NCI-H1092 (cell line): ENCODE measurements around the gene TIAM1.

Experiments used
- DNase-seq: peaks from one replicate; lab custom pipeline; 2025; lab: John Stamatoyannopoulos, UW

Gene TIAM1

GRCh38 chr21:31352836-31353235 lies 8.8 kb upstream of the TIAM1 start:
- no peak for DNase-seq

- DNase-seq: no peak
These were observed 7.9 kb upstream of the TIAM1 start for GRCh38 chr21:31351960-31352359.

DNA sequence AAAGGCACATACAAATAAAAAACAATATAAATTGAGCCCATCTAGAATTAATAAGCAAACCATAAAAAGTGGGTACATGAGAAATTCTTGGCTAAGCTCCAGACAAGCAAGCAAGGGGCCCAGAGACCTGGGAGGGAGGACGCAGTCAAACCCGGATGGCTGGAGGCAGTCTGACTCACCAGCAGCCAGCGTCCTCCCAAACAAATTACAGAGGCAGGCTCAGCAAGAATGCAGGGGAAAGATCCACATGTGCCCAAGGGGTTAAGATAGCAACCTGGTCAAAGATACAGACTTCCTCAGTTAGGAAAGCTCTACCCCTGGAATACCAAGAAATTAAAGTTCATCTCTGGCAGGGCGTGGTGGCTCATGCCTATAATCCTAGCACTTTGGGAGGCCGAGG lies 7.4 kb upstream of the TIAM1 start:
- DNase-seq: no peak

DNA sequence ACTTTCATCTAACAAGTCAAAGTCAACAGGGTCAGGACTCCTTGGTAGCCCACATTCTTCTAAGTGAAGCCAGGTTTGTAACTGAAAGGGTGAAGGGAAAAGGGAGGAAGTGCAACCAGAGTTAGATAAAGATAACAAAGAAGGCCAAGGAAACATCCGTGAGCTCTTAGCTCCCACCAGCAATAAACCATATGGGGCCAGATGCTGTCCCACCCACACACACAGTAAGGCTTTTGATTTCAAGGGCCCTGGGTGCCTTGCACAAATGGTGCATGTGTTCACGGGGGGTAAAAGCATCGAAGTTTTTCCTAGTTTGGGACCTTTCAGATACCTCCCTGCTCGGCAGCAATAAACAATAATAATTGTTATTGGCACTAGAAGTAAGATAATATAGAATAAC lies 5.1 kb upstream of the TIAM1 start:
- no peak for DNase-seq

DNA sequence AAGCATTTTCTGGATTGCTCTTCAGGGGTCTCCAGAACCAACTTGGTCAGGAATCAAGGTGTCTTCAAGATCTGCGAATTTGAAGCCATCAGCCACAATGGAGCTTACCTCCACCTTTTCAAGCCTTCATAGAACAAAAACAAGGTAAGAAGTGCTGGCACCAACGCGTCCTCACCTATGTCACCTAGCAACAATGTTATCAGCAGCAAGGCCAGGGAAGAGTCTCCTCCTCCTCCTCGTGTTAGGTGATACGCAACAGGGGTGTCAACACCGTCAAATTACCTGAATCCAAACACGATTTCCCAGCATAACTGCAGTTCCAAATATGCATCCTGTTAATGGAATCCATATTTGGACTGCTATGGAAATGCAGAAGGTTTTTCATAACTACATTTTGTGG lies 4.1 kb upstream of the TIAM1 start:
- no peak for DNase-seq

DNA sequence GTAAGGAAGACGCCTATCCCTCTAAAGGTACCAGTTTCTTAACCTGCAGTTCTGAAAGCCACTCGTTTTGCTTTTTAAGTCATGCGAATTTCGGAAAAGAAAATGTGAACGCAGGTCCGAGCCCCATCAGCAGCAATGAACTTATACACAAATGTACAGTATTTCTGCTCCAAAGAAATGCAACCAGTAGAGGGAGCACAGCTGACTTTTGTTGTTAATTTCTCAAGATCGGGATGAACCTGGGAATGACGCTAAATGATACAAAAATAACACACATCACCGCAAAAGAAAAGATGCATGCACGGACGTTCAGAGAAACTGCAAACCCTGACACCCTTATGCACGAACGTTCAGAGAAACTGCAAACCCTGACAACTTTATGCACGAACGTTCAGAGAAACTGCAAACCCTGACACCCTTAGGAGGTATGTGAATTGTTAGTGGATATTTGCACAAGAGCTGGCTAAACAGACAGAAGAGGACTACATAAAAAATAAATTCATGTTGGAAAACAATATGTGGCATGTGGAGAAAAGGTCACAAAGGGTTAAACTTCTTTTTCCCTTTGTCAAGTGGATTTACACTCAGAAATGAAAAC lies 3.5 kb upstream of the TIAM1 start:
- no peak for DNase-seq

DNA sequence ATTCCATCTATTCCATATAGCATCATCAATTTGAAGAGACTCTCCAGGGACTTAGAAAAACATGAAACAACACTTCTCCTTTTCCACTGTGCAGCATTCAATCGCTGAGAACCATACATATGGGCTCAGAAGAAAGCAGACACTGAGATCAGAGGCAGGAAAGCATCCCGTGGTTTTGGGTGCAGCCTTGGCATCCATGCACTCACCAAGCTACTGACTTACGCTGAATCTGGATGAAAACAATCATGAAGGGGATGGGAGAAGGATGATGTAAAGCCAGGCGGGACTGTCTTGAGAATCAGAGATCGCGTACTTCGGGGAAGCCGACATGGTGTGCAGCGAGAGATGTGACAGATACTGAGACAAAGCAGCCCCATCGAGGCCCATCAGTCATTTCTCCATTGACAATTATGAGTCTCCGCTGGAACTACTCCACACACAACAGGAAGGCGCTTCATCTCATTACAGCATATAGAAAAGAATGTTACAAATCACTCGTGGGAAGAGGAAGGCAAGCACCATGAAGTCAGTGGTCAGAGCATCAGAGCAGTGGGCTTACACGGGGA lies 2.3 kb upstream of the TIAM1 start:
- DNase-seq: no peak

- no peak for DNase-seq
These were observed 1.1 kb upstream of the TIAM1 start for GRCh38 chr21:31345136-31345535.

DNA sequence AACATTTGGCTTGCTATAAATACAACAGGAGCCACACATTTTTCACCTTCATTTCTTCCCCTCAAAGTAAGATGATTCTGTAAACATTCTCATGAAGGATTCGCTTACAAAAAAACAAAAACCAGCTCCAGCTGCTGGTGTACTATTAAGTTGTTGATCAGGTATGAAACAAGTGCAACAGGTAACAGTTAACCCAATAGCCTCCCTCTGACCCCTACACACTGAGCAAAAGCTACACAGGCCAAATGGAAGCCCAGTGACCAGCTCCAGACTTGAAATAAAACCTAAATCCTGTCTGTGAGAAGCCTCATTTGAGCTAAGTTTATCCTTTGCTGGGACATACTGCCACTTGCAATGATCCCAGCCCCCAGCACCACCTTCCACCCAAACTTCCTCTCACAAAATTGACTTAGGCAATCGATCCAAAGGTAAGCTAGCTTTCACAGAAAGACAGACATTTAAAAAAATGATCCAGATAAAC lies 991 bp downstream of the TIAM1 start:
- DNase-seq: no peak

- DNase-seq: no peak
These were observed 1.7 kb downstream of the TIAM1 start for GRCh38 chr21:31342348-31342747.

GRCh38 chr21:31340942-31341487 lies 3.0 kb downstream of the TIAM1 start:
- no peak for DNase-seq

DNA sequence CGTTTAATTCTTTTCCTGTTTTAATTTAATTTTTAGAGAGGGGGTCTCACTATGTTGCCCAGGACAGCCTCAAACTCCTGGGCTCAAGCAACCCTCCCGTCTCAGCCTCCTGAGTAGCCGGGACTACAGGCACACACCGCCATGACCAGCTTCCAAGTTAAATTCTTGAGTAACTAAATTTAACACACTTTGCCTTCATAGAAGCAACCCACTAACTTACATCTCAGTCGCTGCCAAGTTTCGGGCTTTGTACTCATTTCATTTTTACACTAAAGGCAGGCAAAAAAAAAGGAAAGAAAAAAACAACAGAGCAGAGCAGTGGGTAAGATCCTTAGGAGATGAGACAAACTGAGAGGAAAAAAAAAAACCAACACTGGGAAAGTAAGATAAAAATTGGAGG lies 3.5 kb downstream of the TIAM1 start:
- DNase-seq: no peak

GRCh38 chr21:31339721-31340120 lies 4.3 kb downstream of the TIAM1 start:
- no peak for DNase-seq

DNA sequence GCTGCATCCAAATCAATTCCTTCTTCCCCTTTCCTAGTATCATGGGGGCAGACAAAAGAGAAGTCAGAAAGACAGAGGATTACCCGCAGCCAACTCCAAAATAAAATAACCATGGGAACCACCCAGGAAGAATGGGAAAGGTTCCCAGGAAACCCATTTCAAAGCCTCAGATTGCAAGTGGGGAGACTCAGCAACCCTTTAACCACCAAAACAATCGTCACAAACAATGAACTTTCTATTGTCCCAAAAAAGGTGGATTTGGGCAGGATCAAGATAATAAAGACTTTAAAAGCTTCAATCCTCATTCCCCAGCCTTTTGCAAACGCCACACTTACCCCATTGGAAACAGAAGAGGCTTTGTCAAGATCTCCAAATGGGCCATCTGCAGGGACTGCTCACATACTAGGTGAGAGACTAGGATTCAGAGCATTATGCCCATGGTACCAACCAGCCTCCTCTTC lies 5.1 kb downstream of the TIAM1 start:
- no peak for DNase-seq

DNA sequence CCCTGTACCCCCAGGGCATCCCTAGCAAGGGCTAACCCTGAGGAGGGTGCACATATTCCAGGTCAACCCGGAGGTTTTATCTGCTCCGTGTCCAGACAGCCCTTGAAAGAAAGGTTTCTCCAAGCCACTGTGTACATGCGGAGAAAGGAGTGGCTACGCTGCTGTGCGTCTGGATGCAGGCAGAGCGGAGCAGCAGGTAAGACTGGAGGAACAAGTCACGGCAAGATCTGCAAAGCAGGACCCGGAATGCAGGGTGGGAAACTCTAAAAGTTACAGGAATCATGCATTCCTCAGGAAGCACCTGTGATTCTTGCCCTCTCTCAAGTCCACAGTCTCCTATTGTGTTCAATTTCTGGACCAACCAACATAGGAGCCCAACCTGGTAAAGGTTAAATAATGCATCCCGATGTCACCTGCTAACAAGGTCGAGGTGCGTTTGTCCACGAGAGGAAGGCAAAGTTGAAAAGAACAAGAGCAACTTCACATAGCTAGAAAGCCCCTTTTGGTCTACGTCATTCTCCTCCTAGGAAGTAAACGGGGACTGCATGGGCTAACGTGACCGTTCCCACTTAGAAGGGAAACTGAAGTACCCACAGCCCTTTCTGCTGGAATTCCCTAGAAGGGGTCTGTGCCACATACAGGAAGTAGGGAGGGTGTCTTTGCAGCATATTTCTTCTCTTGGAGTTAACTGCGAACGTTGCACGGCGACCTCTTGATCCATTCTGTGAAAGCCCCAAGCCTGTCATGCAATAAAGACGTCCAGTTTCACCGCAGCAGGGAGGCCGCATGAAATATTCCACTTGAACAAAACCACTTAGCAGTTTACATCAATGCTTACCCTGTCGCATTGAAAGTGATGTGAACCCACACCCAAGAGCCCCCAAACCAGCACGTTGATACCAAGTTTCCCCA lies 5.8 kb downstream of the TIAM1 start:
- DNase-seq: no peak

- DNase-seq: no peak
These were observed 7.0 kb downstream of the TIAM1 start for GRCh38 chr21:31337086-31337485.

DNA sequence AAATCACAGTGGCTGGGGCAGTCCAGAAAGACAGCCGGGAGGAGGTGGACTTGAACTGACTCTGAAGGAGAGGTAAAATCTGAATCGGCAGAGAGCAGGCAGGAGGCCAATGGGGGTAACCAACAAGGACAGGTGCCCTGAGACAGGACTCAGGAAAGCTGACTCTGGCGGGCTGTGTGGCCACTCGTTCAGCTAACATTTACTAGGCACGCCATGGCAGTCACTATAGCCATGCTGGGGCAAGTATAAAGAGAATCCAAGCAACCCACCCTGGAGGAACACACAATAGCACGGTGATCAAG lies 7.4 kb downstream of the TIAM1 start:
- DNase-seq: no peak

DNA sequence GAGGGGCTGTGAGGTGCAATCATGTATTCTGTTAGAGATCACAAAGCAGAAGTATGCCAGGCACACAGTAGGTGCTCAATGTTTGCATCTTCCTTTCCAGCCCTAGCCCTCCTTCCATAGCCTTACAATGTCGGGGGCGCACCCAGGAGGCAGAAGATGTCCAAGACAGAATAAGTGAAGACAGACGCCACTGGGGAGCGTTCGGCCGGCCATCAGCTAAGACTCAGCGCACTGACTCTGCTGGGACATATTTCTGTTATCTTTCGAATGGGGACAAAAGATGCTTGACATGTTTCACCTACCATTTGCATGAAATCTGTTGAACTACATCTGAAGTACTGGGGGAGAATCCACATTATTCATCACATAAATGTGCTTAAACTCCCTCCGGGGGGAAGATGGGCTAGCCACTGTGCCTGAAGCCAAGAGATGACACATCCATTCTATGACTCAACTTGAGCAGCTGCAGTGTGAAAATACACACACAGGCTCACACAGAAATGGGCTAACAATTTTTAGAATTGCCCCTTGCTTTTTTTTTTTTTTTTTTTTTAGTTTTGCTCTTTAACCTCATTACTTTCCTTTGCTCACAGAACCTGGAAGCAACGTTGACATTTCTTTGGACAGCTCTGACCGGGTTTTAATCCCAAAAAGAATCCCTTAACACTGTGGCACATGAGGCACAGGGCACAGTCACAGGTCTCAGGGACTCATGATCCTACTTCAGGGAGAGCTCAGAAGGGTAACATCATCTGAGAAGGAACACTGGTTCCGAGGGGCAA lies 7.9 kb downstream of the TIAM1 start:
- DNase-seq: no peak

- peak; percentile 95 for DNase-seq
These were observed 9.4 kb downstream of the TIAM1 start for GRCh38 chr21:31334648-31335121.

DNA sequence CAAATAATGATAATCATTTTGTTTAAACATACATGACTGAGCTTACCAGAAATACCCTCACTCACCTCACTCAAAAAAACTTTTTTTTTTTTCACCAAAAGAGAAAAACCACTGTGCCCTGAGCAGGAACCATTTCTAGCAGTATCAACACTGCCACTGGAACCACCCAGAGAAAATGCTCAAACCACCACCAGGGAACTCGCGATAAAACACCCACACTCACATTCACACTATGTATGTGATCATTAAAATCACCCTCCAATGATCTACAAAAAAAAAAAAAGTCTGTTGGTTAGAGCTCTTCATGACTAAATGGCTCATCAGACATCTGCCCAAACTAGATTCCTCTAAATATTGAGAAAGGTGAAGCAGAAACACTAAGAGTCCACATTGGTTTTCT lies 11.5 kb downstream of the TIAM1 start:
- no peak for DNase-seq

DNA sequence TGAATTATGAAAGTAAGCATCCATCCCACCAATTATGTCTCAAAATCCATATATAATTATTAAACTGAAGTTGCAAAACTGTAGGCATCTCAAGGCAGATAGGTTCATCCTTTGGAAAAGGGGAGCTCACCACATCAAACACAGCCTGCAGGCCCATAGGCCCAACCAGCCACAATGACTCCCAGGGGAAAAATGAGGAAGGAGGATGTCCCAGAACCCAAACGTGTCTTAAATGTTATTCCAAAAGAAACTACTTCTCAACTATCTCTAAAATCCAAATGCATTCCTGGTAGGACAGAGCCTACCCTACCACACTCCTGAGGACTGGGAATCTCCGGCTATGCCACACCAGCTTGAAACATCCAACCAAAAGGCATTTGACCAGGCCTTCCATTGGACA lies 12.8 kb downstream of the TIAM1 start:
- DNase-seq: no peak

GRCh38 chr21:31330144-31330483 lies 13.9 kb downstream of the TIAM1 start:
- DNase-seq: no peak
